Liver (tissue), 3 donors: ENCODE measurements around the gene ATP5F1D.

Experiments used
- FOXA1 ChIP-seq: IDR thresholded peaks from 2 replicates; pipeline ENCODE4 v1.6.1; 2016; ENCODE audit warnings: antibody characterized with exemption
- FOXA2 ChIP-seq: IDR thresholded peaks from 2 replicates; pipeline ENCODE4 v1.6.1; 2016; ENCODE audit warnings: antibody characterized with exemption
- GABPA ChIP-seq, 2 donors: IDR thresholded peaks in 1 of 2; conservative IDR thresholded peaks in 1 of 2; 2 replicates each; pipeline ENCODE4 v1.6.1; 2016; ENCODE audit warnings: antibody characterized with exemption in 2 of 2, mild to moderate bottlenecking in 1 of 2, moderate library complexity in 1 of 2
- HNF4A ChIP-seq, 2 donors: conservative IDR thresholded peaks; 2 replicates each; pipeline ENCODE4 v1.6.1; 2016; ENCODE audit warnings: antibody characterized with exemption in 2 of 2, mild to moderate bottlenecking in 2 of 2
- YY1 ChIP-seq: IDR thresholded peaks from 2 replicates; pipeline ENCODE4 v1.6.1; 2016; ENCODE audit warnings: antibody characterized with exemption, mild to moderate bottlenecking
- TF ChIP-seq, protein P1 (sequence below): fragments of 150-350 bp; IDR thresholded peaks from 2 replicates; pipeline ENCODE4 v1.5.1; 2017; ENCODE audit warnings: improper control_type of control experiment, low read depth, low read length; ENCODE audit not compliant: missing input control
- TF ChIP-seq, protein P2 (sequence below): IDR thresholded peaks from 2 replicates; pipeline ENCODE4 v1.6.1; 2016; ENCODE audit warnings: antibody characterized with exemption, mild to moderate bottlenecking
- TF ChIP-seq, protein P3 (sequence below): IDR thresholded peaks from 2 replicates; pipeline ENCODE4 v1.6.1; 2016; ENCODE audit warnings: antibody characterized with exemption
- TF ChIP-seq, protein P4 (sequence below): IDR thresholded peaks from 2 replicates; pipeline ENCODE4 v1.6.1; 2016; ENCODE audit warnings: antibody characterized with exemption
- TF ChIP-seq, protein P5 (sequence below): IDR thresholded peaks from 2 replicates; pipeline ENCODE4 v1.6.1; 2016; ENCODE audit warnings: antibody characterized with exemption
- donor health status: healthy.
- donor health status: healthy.

DNA sequence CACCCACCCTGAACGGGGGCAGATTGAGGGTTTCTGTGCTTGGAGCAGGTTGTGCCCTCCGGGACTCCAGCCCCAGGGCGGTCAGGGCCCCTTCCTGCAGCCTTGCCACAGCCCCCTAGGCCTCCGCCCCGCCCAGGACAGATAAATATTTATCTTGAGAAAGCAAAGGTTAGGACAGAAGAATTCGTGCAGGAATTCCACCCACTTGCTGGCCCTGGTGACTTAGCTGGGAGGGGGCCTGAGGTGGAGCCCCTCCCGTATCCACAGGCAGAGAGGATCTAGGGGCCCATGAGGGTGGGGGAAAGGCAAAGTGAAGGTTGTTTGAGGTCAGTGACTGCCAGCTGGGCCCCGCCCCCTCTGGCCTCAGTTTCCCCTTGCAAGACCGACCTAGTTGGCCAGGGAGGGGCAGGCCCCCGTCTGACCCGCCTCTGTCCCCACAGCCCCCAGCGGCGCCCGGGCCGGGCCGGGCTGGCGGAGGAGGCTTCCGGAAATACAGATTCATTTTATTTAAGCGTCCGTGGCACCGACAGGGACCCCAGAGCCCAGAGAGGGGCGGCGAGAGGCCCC is 12.0 kb downstream of the ATP5F1D start:
- TF ChIP-seq, protein P1, sequence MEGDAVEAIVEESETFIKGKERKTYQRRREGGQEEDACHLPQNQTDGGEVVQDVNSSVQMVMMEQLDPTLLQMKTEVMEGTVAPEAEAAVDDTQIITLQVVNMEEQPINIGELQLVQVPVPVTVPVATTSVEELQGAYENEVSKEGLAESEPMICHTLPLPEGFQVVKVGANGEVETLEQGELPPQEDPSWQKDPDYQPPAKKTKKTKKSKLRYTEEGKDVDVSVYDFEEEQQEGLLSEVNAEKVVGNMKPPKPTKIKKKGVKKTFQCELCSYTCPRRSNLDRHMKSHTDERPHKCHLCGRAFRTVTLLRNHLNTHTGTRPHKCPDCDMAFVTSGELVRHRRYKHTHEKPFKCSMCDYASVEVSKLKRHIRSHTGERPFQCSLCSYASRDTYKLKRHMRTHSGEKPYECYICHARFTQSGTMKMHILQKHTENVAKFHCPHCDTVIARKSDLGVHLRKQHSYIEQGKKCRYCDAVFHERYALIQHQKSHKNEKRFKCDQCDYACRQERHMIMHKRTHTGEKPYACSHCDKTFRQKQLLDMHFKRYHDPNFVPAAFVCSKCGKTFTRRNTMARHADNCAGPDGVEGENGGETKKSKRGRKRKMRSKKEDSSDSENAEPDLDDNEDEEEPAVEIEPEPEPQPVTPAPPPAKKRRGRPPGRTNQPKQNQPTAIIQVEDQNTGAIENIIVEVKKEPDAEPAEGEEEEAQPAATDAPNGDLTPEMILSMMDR, result no peak
- TF ChIP-seq FOXA2 (no peak), YY1 (no peak), FOXA1 (no peak), HNF4A (conservative IDR thresholded peaks at IDR 0.05) (peak; percentile 23 to 42), GABPA (IDR thresholded peaks at IDR 0.05 in 1 of 2, conservative IDR thresholded peaks at IDR 0.05 in 1 of 2) (no peak)
- TF ChIP-seq, protein P2, sequence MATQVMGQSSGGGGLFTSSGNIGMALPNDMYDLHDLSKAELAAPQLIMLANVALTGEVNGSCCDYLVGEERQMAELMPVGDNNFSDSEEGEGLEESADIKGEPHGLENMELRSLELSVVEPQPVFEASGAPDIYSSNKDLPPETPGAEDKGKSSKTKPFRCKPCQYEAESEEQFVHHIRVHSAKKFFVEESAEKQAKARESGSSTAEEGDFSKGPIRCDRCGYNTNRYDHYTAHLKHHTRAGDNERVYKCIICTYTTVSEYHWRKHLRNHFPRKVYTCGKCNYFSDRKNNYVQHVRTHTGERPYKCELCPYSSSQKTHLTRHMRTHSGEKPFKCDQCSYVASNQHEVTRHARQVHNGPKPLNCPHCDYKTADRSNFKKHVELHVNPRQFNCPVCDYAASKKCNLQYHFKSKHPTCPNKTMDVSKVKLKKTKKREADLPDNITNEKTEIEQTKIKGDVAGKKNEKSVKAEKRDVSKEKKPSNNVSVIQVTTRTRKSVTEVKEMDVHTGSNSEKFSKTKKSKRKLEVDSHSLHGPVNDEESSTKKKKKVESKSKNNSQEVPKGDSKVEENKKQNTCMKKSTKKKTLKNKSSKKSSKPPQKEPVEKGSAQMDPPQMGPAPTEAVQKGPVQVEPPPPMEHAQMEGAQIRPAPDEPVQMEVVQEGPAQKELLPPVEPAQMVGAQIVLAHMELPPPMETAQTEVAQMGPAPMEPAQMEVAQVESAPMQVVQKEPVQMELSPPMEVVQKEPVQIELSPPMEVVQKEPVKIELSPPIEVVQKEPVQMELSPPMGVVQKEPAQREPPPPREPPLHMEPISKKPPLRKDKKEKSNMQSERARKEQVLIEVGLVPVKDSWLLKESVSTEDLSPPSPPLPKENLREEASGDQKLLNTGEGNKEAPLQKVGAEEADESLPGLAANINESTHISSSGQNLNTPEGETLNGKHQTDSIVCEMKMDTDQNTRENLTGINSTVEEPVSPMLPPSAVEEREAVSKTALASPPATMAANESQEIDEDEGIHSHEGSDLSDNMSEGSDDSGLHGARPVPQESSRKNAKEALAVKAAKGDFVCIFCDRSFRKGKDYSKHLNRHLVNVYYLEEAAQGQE, result no peak
- TF ChIP-seq, protein P3, sequence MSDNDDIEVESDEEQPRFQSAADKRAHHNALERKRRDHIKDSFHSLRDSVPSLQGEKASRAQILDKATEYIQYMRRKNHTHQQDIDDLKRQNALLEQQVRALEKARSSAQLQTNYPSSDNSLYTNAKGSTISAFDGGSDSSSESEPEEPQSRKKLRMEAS, result no peak
- TF ChIP-seq, protein P4, sequence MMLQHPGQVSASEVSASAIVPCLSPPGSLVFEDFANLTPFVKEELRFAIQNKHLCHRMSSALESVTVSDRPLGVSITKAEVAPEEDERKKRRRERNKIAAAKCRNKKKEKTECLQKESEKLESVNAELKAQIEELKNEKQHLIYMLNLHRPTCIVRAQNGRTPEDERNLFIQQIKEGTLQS, result peak; percentile 0
- TF ChIP-seq, protein P5, sequence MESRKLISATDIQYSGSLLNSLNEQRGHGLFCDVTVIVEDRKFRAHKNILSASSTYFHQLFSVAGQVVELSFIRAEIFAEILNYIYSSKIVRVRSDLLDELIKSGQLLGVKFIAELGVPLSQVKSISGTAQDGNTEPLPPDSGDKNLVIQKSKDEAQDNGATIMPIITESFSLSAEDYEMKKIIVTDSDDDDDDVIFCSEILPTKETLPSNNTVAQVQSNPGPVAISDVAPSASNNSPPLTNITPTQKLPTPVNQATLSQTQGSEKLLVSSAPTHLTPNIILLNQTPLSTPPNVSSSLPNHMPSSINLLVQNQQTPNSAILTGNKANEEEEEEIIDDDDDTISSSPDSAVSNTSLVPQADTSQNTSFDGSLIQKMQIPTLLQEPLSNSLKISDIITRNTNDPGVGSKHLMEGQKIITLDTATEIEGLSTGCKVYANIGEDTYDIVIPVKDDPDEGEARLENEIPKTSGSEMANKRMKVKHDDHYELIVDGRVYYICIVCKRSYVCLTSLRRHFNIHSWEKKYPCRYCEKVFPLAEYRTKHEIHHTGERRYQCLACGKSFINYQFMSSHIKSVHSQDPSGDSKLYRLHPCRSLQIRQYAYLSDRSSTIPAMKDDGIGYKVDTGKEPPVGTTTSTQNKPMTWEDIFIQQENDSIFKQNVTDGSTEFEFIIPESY, result no peak
